ENCODE measurements around the gene UTS2B.
"Not testable (repeated sequence)": the region's sequence is repeated elsewhere in the genome, so short reads cannot be mapped to it uniquely, and the experiment has no call there.

The UTS2B gene

GRCh38 chr3:191260431-191261303 lies 69.7 kb downstream of the UTS2B start:
- no peak overlapping the region for H3K4me3 Mint-ChIP-seq
- no peaks in the 10 kb centered on the region for H3K9me3 Mint-ChIP-seq
- H3K36me3 Mint-ChIP-seq (ENCODE audit: low read depth), result no peaks in the 10 kb centered on the region
- H3K4me1 Mint-ChIP-seq (ENCODE audit: low read depth), result no peaks in the 10 kb centered on the region
- H3K27ac Mint-ChIP-seq, result no peak overlapping the region
- no peaks in the 10 kb centered on the region for H3K27me3 Mint-ChIP-seq (ENCODE audit: low read depth)

- Mint-ChIP-seq H3K27me3 (ENCODE audit: low read depth) (no peaks in the 10 kb centered on the region), H3K4me3 (no peak overlapping the region), H3K9me3 (no peaks in the 10 kb centered on the region), H3K4me1 (ENCODE audit: low read depth) (no peaks in the 10 kb centered on the region), H3K36me3 (ENCODE audit: low read depth) (no peaks in the 10 kb centered on the region), H3K27ac (no peak overlapping the region)
Measured at GRCh38 chr3:191259486-191259885, 70.8 kb downstream of the UTS2B start.

GRCh38 chr3:191257286-191257685 lies 73.0 kb downstream of the UTS2B start:
- Mint-ChIP-seq H3K36me3 (ENCODE audit: low read depth) (no peaks in the 10 kb centered on the region), H3K9me3 (no peaks in the 10 kb centered on the region), H3K27ac (no peak overlapping the region), H3K27me3 (ENCODE audit: low read depth) (no peaks in the 10 kb centered on the region), H3K4me1 (ENCODE audit: low read depth) (no peaks in the 10 kb centered on the region), H3K4me3 (no peak overlapping the region)

GRCh38 chr3:191256405-191256804 lies 73.9 kb downstream of the UTS2B start:
- H3K27me3 Mint-ChIP-seq (ENCODE audit: low read depth), result no peaks in the 10 kb centered on the region
- H3K4me1 Mint-ChIP-seq (ENCODE audit: low read depth), result no peaks in the 10 kb centered on the region
- H3K9me3 Mint-ChIP-seq, result no peaks in the 10 kb centered on the region
- H3K27ac Mint-ChIP-seq, result no peak overlapping the region
- no peak overlapping the region for H3K4me3 Mint-ChIP-seq
- H3K36me3 Mint-ChIP-seq (ENCODE audit: low read depth), result no peaks in the 10 kb centered on the region

GRCh38 chr3:191255156-191255555 lies 75.2 kb downstream of the UTS2B start:
- no peak overlapping the region for H3K27ac Mint-ChIP-seq
- no peaks in the 10 kb centered on the region for H3K9me3 Mint-ChIP-seq
- H3K4me1 Mint-ChIP-seq (ENCODE audit: low read depth), result no peaks in the 10 kb centered on the region
- H3K4me3 Mint-ChIP-seq, result no peak overlapping the region
- H3K27me3 Mint-ChIP-seq (ENCODE audit: low read depth), result no peaks in the 10 kb centered on the region
- no peaks in the 10 kb centered on the region for H3K36me3 Mint-ChIP-seq (ENCODE audit: low read depth)

- Mint-ChIP-seq H3K27ac (no peak overlapping the region), H3K27me3 (ENCODE audit: low read depth) (no peaks in the 10 kb centered on the region), H3K4me3 (no peak overlapping the region), H3K4me1 (ENCODE audit: low read depth) (no peaks in the 10 kb centered on the region), H3K36me3 (ENCODE audit: low read depth) (no peaks in the 10 kb centered on the region), H3K9me3 (no peaks in the 10 kb centered on the region)
Measured at GRCh38 chr3:191254098-191254873, 76.0 kb downstream of the UTS2B start.

- H3K27me3 Mint-ChIP-seq (ENCODE audit: low read depth), result no peaks in the 10 kb centered on the region
- H3K4me1 Mint-ChIP-seq (ENCODE audit: low read depth), result no peaks in the 10 kb centered on the region
- H3K4me3 Mint-ChIP-seq, result no peak overlapping the region
- no peaks in the 10 kb centered on the region for H3K36me3 Mint-ChIP-seq (ENCODE audit: low read depth)
- H3K9me3 Mint-ChIP-seq, result no peaks in the 10 kb centered on the region
- H3K27ac Mint-ChIP-seq, result no peak overlapping the region
Measured at GRCh38 chr3:191253089-191253799, 77.1 kb downstream of the UTS2B start.

- Mint-ChIP-seq H3K4me1 (ENCODE audit: low read depth) (peaks cover 3% of the 10 kb centered on the region), H3K27ac (no peak overlapping the region), H3K9me3 (no peaks in the 10 kb centered on the region), H3K4me3 (no peak overlapping the region), H3K36me3 (ENCODE audit: low read depth) (no peaks in the 10 kb centered on the region), H3K27me3 (ENCODE audit: low read depth) (no peaks in the 10 kb centered on the region)
Measured at GRCh38 chr3:191246630-191247029, 83.7 kb downstream of the UTS2B start.

GRCh38 chr3:191246034-191246433 lies 84.3 kb downstream of the UTS2B start:
- not testable (repeated sequence) for H3K4me3 Mint-ChIP-seq; H3K36me3 Mint-ChIP-seq (ENCODE audit: low read depth); H3K4me1 Mint-ChIP-seq (ENCODE audit: low read depth); H3K9me3 Mint-ChIP-seq; H3K27ac Mint-ChIP-seq; H3K27me3 Mint-ChIP-seq (ENCODE audit: low read depth)

- H3K9me3 Mint-ChIP-seq, result no peaks in the 10 kb centered on the region
- peaks cover 3% of the 10 kb centered on the region for H3K4me1 Mint-ChIP-seq (ENCODE audit: low read depth)
- H3K27me3 Mint-ChIP-seq (ENCODE audit: low read depth), result no peaks in the 10 kb centered on the region
- H3K36me3 Mint-ChIP-seq (ENCODE audit: low read depth), result no peaks in the 10 kb centered on the region
- no peak overlapping the region for H3K27ac Mint-ChIP-seq
- no peak overlapping the region for H3K4me3 Mint-ChIP-seq
Measured at GRCh38 chr3:191244242-191244867, 86.0 kb downstream of the UTS2B start.

GRCh38 chr3:191240486-191240885 lies 89.8 kb downstream of the UTS2B start:
- Mint-ChIP-seq H3K4me3 (no peak overlapping the region), H3K36me3 (ENCODE audit: low read depth) (no peaks in the 10 kb centered on the region), H3K4me1 (ENCODE audit: low read depth) (peaks cover 3% of the 10 kb centered on the region), H3K27me3 (ENCODE audit: low read depth) (no peaks in the 10 kb centered on the region), H3K9me3 (no peaks in the 10 kb centered on the region), H3K27ac (no peak overlapping the region)

- Mint-ChIP-seq H3K27ac (no peak overlapping the region), H3K36me3 (ENCODE audit: low read depth) (no peaks in the 10 kb centered on the region), H3K4me1 (ENCODE audit: low read depth) (no peaks in the 10 kb centered on the region), H3K9me3 (no peaks in the 10 kb centered on the region), H3K27me3 (ENCODE audit: low read depth) (no peaks in the 10 kb centered on the region), H3K4me3 (no peak overlapping the region)
Measured at GRCh38 chr3:191239407-191240031, 90.8 kb downstream of the UTS2B start.

- H3K4me3 Mint-ChIP-seq, result no peak overlapping the region
- no peak overlapping the region for H3K27ac Mint-ChIP-seq
- H3K4me1 Mint-ChIP-seq (ENCODE audit: low read depth), result no peaks in the 10 kb centered on the region
- H3K36me3 Mint-ChIP-seq (ENCODE audit: low read depth), result no peaks in the 10 kb centered on the region
- no peaks in the 10 kb centered on the region for H3K9me3 Mint-ChIP-seq
- H3K27me3 Mint-ChIP-seq (ENCODE audit: low read depth), result no peaks in the 10 kb centered on the region
Measured at GRCh38 chr3:191238321-191238817, 92.0 kb downstream of the UTS2B start.
